Stimulated activated CD4-positive, alpha-beta T cell treated with anti-CD3 and anti-CD28 coated beads, Interleukin-2, amount 100 ng/mL, for 48 hours (primary cell): ENCODE measurements around the gene NRBP1.
"Not testable (repeated sequence)": the region's sequence is repeated elsewhere in the genome, so short reads cannot be mapped to it uniquely, and the experiment has no call there.

Experiments
- DNase-seq, 2 donors: peaks; one replicate each; pipeline ENCODE4 v3.0.0-alpha.2; 2020

NRBP1 gene

GRCh38 chr2:27422958-27423357 is 5.5 kb upstream of the NRBP1 start:
- no peak for DNase-seq

GRCh38 chr2:27425039-27425438 is 3.4 kb upstream of the NRBP1 start:
- DNase-seq, result not testable (repeated sequence)

- no peak for DNase-seq
Measured at GRCh38 chr2:27427863-27428212, 593 bp upstream of the NRBP1 start.

GRCh38 chr2:27428978-27429541 is 629 bp downstream of the NRBP1 start:
- DNase-seq, result peak; percentile 60 to 64

GRCh38 chr2:27431395-27431794 is 3.0 kb downstream of the NRBP1 start:
- no peak for DNase-seq

GRCh38 chr2:27435628-27436027 is 7.2 kb downstream of the NRBP1 start:
- DNase-seq, result no peak

- DNase-seq, result no peak
Measured at GRCh38 chr2:27441226-27441926, 12.9 kb downstream of the NRBP1 start.

GRCh38 chr2:27441958-27442919 is 13.8 kb downstream of the NRBP1 start, which contains the start of gene KRTCAP3:
KRTCAP3 (plus strand) TSS chr2:27442381; CDS start chr2:27442413, 32 bp downstream.
- peak; percentile 9 to 31 for DNase-seq

- DNase-seq, result no peak
Measured at GRCh38 chr2:27442920-27443282, 14.5 kb downstream of the NRBP1 start.

- DNase-seq, result no peak
Measured at GRCh38 chr2:27445155-27445554, 16.7 kb downstream of the NRBP1 start.

GRCh38 chr2:27445615-27446014 is 17.2 kb downstream of the NRBP1 start:
- DNase-seq, result no peak

GRCh38 chr2:27446057-27446456 is 17.6 kb downstream of the NRBP1 start:
- DNase-seq, result no peak

GRCh38 chr2:27448381-27448780 is 19.9 kb downstream of the NRBP1 start:
- no peak for DNase-seq

- no peak for DNase-seq
Measured at GRCh38 chr2:27451095-27451494, 22.7 kb downstream of the NRBP1 start.

GRCh38 chr2:27453968-27454367 is 25.5 kb downstream of the NRBP1 start:
- no peak for DNase-seq

GRCh38 chr2:27461118-27461517 is 32.7 kb downstream of the NRBP1 start:
- DNase-seq, result no peak

- no peak for DNase-seq
Measured at GRCh38 chr2:27464443-27464842, 36.0 kb downstream of the NRBP1 start.

GRCh38 chr2:27471961-27472360 is 43.5 kb downstream of the NRBP1 start:
- DNase-seq, result no peak

GRCh38 chr2:27485496-27485895 is 57.1 kb downstream of the NRBP1 start:
- no peak for DNase-seq

- no peak for DNase-seq
Measured at GRCh38 chr2:27489118-27489497, 60.7 kb downstream of the NRBP1 start.

GRCh38 chr2:27489498-27490397 is 61.3 kb downstream of the NRBP1 start, which contains the start of gene IFT172:
IFT172 (minus strand) TSS chr2:27489743; CDS start chr2:27489653, 90 bp downstream.
- peak; percentile 97 to 98 for DNase-seq
